Gastroesophageal sphincter (tissue), 3 donors: ENCODE measurements around the gene METTL15.

Experiments used
- CTCF ChIP-seq, 4 experiments: fragments of 200-600 bp in 2 of 4; fragments of 450-650 bp in 2 of 4; sonication (generic) in 1 of 4; IDR thresholded peaks; one replicate each; pipeline ENCODE4 v1.5.1; 2017 to 2019; ENCODE audit warnings: antibody characterized with exemption in 4 of 4, mild to moderate bottlenecking in 2 of 4, moderate library complexity in 2 of 4
- POLR2A ChIP-seq, 2 donors: fragments of 450-650 bp; IDR thresholded peaks; one replicate each; pipeline ENCODE4 v1.6.1; 2017; ENCODE audit warnings: antibody characterized with exemption in 2 of 2, mild to moderate bottlenecking in 2 of 2, moderate library complexity in 1 of 2
- POLR2AphosphoS5 ChIP-seq: sonication (generic); formaldehyde crosslinking; IDR thresholded peaks from one replicate; pipeline ENCODE4 v1.6.1; 2017; ENCODE audit warnings: antibody characterized with exemption

- no peak for TF ChIP-seq CTCF (IDR thresholded peaks at IDR 0.05)
- no peak for TF ChIP-seq POLR2A (IDR thresholded peaks at IDR 0.05)
- no peak for TF ChIP-seq POLR2AphosphoS5
These were observed 34.5 kb downstream of the METTL15 start for GRCh38 chr11:28142724-28143123.
